Measurements from ENCODE around the gene CKS1B. TPM values are rescaled to one million over a fixed set of nuclear protein-coding genes. Genes with fewer than 3 reads are reported as not detected.
A peak's percentile ranks its signal among the peaks of the same experiment; 100 is the strongest.

CKS1B gene
- total and polyA plus RNA-seq, 4 donors, result 22.3 to 38.2 (median 30.2) TPM

GRCh38 chr1:155017041-155017945 lies 42.8 kb downstream of the CKS1B start:
- Histone ChIP-seq H3K27ac (ENCODE audit: low read depth in 1 of 2, low read length in 1 of 2) (peak overlapping the region; percentile 74 to 79), H3K36me3 (ENCODE audit: control insufficient read depth in 4 of 4, insufficient read depth in 4 of 4, low read length in 4 of 4) (peaks cover 0 to 30% (median 0%) of the 10 kb centered on the region in 4 donors), H3K9ac (ENCODE audit: insufficient read depth in 1 of 2, low read length in 2 of 2) (no peak overlapping the region), H3K9me3 (ENCODE audit: control insufficient read depth in 4 of 4, insufficient read depth in 3 of 4, low read length in 3 of 4) (no peaks in the 10 kb centered on the region), H3K4me1 (ENCODE audit: control insufficient read depth in 5 of 5, insufficient read depth in 5 of 5, low read length in 5 of 5) (peaks cover 0 to 12% (median 4%) of the 10 kb centered on the region in 5 donors), H3K27me3 (ENCODE audit: control insufficient read depth in 3 of 3, insufficient read depth in 3 of 3, low read length in 2 of 3) (no peaks in the 10 kb centered on the region), H3K4me3 (no peak overlapping the region)
- TF ChIP-seq CTCF (IDR thresholded peaks at IDR 0.05; ENCODE audit: control extremely low read depth, extremely low read depth), result peak; percentile 100
- ATAC-seq (ENCODE audit: insufficient read depth, low FRiP score), result peak; percentile 91
- peak; percentile 84 to 91 (median 91) for DNase-seq
- 3 to 5% methylated on average over 43 to 48 of the region's 49 CpGs for WGBS, 2 donors

- DNase-seq (no peak), ATAC-seq (ENCODE audit: insufficient read depth, low FRiP score) (no peak)
- peak overlapping the region in 1 of 2 donors; percentile 74 for H3K27ac ChIP-seq (ENCODE audit: low read depth in 1 of 2, low read length in 1 of 2)
- H3K4me3 ChIP-seq, result no peak overlapping the region
- peaks cover 0 to 30% (median 0%) of the 10 kb centered on the region in 4 donors for H3K36me3 ChIP-seq (ENCODE audit: control insufficient read depth in 4 of 4, insufficient read depth in 4 of 4, low read length in 4 of 4)
- WGBS, 2 donors, result 43 to 49% methylated on average over 6 of the region's 6 CpGs
- no peak for TF ChIP-seq CTCF (IDR thresholded peaks at IDR 0.05; ENCODE audit: control extremely low read depth, extremely low read depth)
- peaks cover 0 to 10% (median 4%) of the 10 kb centered on the region in 5 donors for H3K4me1 ChIP-seq (ENCODE audit: control insufficient read depth in 5 of 5, insufficient read depth in 5 of 5, low read length in 5 of 5)
- no peaks in the 10 kb centered on the region for H3K9me3 ChIP-seq (ENCODE audit: control insufficient read depth in 4 of 4, insufficient read depth in 3 of 4, low read length in 3 of 4)
- H3K27me3 ChIP-seq (ENCODE audit: control insufficient read depth in 3 of 3, insufficient read depth in 3 of 3, low read length in 2 of 3), result no peaks in the 10 kb centered on the region
- no peak overlapping the region for H3K9ac ChIP-seq (ENCODE audit: insufficient read depth in 1 of 2, low read length in 2 of 2)
These were observed 43.5 kb downstream of the CKS1B start for GRCh38 chr1:155017946-155018316.

- no peak for TF ChIP-seq CTCF (IDR thresholded peaks at IDR 0.05; ENCODE audit: control extremely low read depth, extremely low read depth)
- peaks cover 0 to 10% (median 4%) of the 10 kb centered on the region in 5 donors for H3K4me1 ChIP-seq (ENCODE audit: control insufficient read depth in 5 of 5, insufficient read depth in 5 of 5, low read length in 5 of 5)
- ATAC-seq (ENCODE audit: insufficient read depth, low FRiP score), result no peak
These were observed 44.3 kb downstream of the CKS1B start for GRCh38 chr1:155018617-155019348.

More at GRCh38 chr1:155018617-155019348, 44.3 kb downstream of the CKS1B start:
- Histone ChIP-seq H3K9me3 (ENCODE audit: control insufficient read depth in 4 of 4, insufficient read depth in 3 of 4, low read length in 3 of 4) (no peaks in the 10 kb centered on the region), H3K4me3 (no peak overlapping the region), H3K27me3 (ENCODE audit: control insufficient read depth in 3 of 3, insufficient read depth in 3 of 3, low read length in 2 of 3) (no peaks in the 10 kb centered on the region), H3K36me3 (ENCODE audit: control insufficient read depth in 4 of 4, insufficient read depth in 4 of 4, low read length in 4 of 4) (peaks cover 0 to 29% (median 0%) of the 10 kb centered on the region in 4 donors), H3K9ac (ENCODE audit: insufficient read depth in 1 of 2, low read length in 2 of 2) (no peak overlapping the region), H3K27ac (ENCODE audit: low read depth in 1 of 2, low read length in 1 of 2) (peak overlapping the region in 1 of 2 donors; percentile 48)
- WGBS, 2 donors, result 84 to 91% methylated on average over 7 to 8 of the region's 8 CpGs
- no peak for DNase-seq

Measured in lung (tissue), 12 donors.